Astrocyte (in vitro differentiated cells and primary cell): ENCODE data around the gene SCN2A.

Source experiments
- CTCF ChIP-seq: IDR thresholded peaks from 2 replicates; pipeline ENCODE4 v1.5.1; 2011; ENCODE audit warnings: low read depth, mild to moderate bottlenecking, inconsistent platforms, low read length, moderate library complexity; ENCODE audit not compliant: insufficient read depth
- EZH2 ChIP-seq: IDR thresholded peaks from 2 replicates; pipeline ENCODE4 v1.6.1; 2012; ENCODE audit warnings: mild to moderate bottlenecking, low read length, inconsistent platforms; ENCODE audit not compliant: insufficient read depth

GRCh38 chr2:165425556-165425955 lies 186.3 kb downstream of the SCN2A start:
- TF ChIP-seq CTCF = no peak
- no peak for TF ChIP-seq EZH2
